22Rv1 (cell line): Measurements from ENCODE around the gene RABGGTA.

Source experiments
- CTCF ChIP-seq: fragments of 450-650 bp; IDR thresholded peaks from 2 replicates; pipeline ENCODE4 v1.5.1; 2017; ENCODE audit warnings: mild to moderate bottlenecking
- ZFX ChIP-seq: fragments of 450-650 bp; IDR thresholded peaks from 2 replicates; pipeline ENCODE4 v1.6.1; 2017; ENCODE audit warnings: antibody characterized with exemption, borderline replicate concordance

GRCh38 chr14:24310265-24310645 lies 38.9 kb upstream of the RABGGTA start:
- no peak for TF ChIP-seq CTCF
- TF ChIP-seq ZFX: no peak
